Spinal cord (tissue), 10 donors: ENCODE data around the gene SRSF5. TPM values are rescaled to one million over a fixed set of nuclear protein-coding genes. Genes with fewer than 3 reads are reported as not detected.
A peak's percentile ranks its signal among the peaks of the same experiment; 100 is the strongest.

Experiments
- DNase-seq, 6 donors: peaks; one replicate each; pipeline versions ENCODE4 v3.0.0 to v3.0.0-alpha.2; 2013 to 2015; ENCODE audit warnings: low spot score in 6 of 6, low read depth in 4 of 6
- H3K27ac ChIP-seq: one replicate; pipeline ENCODE4 v1.5.1; 2013; ENCODE audit warnings: low read depth, low read length, control low read depth
- H3K27me3 ChIP-seq: one replicate; pipeline ENCODE4 v1.6.1; 2013; ENCODE audit warnings: low read length; ENCODE audit not compliant: control insufficient read depth, insufficient read depth
- H3K36me3 ChIP-seq: one replicate; pipeline ENCODE4 v1.6.1; 2013; ENCODE audit warnings: low read length; ENCODE audit not compliant: control insufficient read depth, insufficient read depth
- H3K4me1 ChIP-seq: one replicate; pipeline ENCODE4 v1.6.1; 2013; ENCODE audit warnings: low read length; ENCODE audit not compliant: control insufficient read depth, insufficient read depth
- H3K4me3 ChIP-seq: one replicate; pipeline ENCODE4 v1.5.1; 2013; ENCODE audit warnings: low read depth, low read length, control low read depth
- H3K9me3 ChIP-seq: one replicate; pipeline ENCODE4 v1.6.1; 2013; ENCODE audit warnings: low read length; ENCODE audit not compliant: control insufficient read depth, insufficient read depth
- WGBS: methylation state at CpG from one replicate; pipeline ENCODE4 v1.1.5; 2013; ENCODE audit warnings: missing lambda C conversion rate; ENCODE audit not compliant: insufficient coverage; 5-methylcytosine and 5-hydroxymethylcytosine counted together
- polyA plus RNA-seq, 2 donors: library from polyadenylated mRNA; unstranded; fragments of 120-200 nt; gene quantifications; one replicate each; pipeline ENCODE4 v1.2.1, GENCODE V29; 2013; ENCODE audit not compliant: insufficient read length in 2 of 2
- total RNA-seq, 2 donors: library from RNA; depleted of rRNA in 1 of 2; stranded (reverse); fragments of 120-200 nt in 1 of 2; fragments of >200 nt in 1 of 2; gene quantifications; one replicate each; pipeline versions ENCODE4 v1.2.3 to v1.2.4, GENCODE V29; 2013 to 2014
- donor health status: healthy.

Gene SRSF5
- total and polyA plus RNA-seq, 4 donors: 170 to 578 (median 443) TPM

- no peak overlapping the region for H3K4me3 ChIP-seq
- H3K9me3 ChIP-seq: no peaks in the 10 kb centered on the region
- DNase-seq: no peak
- 100% methylated on average over 1 of the region's 2 CpGs for WGBS
- no peaks in the 10 kb centered on the region for H3K4me1 ChIP-seq
- H3K27ac ChIP-seq: no peak overlapping the region
- H3K27me3 ChIP-seq: no peaks in the 10 kb centered on the region
- peaks cover 30% of the 10 kb centered on the region for H3K36me3 ChIP-seq
Measured at GRCh38 chr14:69779088-69779487, 12.1 kb downstream of the SRSF5 start.

GRCh38 chr14:69780092-69780491 is 13.2 kb downstream of the SRSF5 start:
- Histone ChIP-seq H3K27ac (no peak overlapping the region), H3K36me3 (peaks cover 31% of the 10 kb centered on the region), H3K4me1 (no peaks in the 10 kb centered on the region), H3K9me3 (no peaks in the 10 kb centered on the region), H3K27me3 (no peaks in the 10 kb centered on the region), H3K4me3 (no peak overlapping the region)
- DNase-seq: no peak
- no CpG with 5 or more reads among the region's 1 CpG for WGBS

- 86% methylated on average over 1 of the region's 3 CpGs for WGBS
- Histone ChIP-seq H3K4me1 (no peaks in the 10 kb centered on the region), H3K9me3 (no peaks in the 10 kb centered on the region), H3K4me3 (no peak overlapping the region), H3K36me3 (peaks cover 27% of the 10 kb centered on the region), H3K27me3 (no peaks in the 10 kb centered on the region), H3K27ac (no peak overlapping the region)
- DNase-seq: no peak
Measured at GRCh38 chr14:69780952-69781351, 14.0 kb downstream of the SRSF5 start.

- Histone ChIP-seq H3K4me3 (no peak overlapping the region), H3K27me3 (no peaks in the 10 kb centered on the region), H3K27ac (no peak overlapping the region), H3K4me1 (no peaks in the 10 kb centered on the region), H3K36me3 (peaks cover 13% of the 10 kb centered on the region), H3K9me3 (no peaks in the 10 kb centered on the region)
- no peak for DNase-seq
- 100% methylated on average over 1 of the region's 1 CpG for WGBS
Measured at GRCh38 chr14:69784942-69785341, 18.0 kb downstream of the SRSF5 start.

GRCh38 chr14:69786603-69787002 is 19.7 kb downstream of the SRSF5 start:
- peaks cover 13% of the 10 kb centered on the region for H3K36me3 ChIP-seq
- 100% methylated on average over 1 of the region's 3 CpGs for WGBS
- no peaks in the 10 kb centered on the region for H3K9me3 ChIP-seq
- no peaks in the 10 kb centered on the region for H3K27me3 ChIP-seq
- no peak overlapping the region for H3K4me3 ChIP-seq
- H3K27ac ChIP-seq: no peak overlapping the region
- H3K4me1 ChIP-seq: no peaks in the 10 kb centered on the region
- no peak for DNase-seq

- DNase-seq: no peak
- peaks cover 8% of the 10 kb centered on the region for H3K36me3 ChIP-seq
- H3K27me3 ChIP-seq: no peaks in the 10 kb centered on the region
- no peak overlapping the region for H3K4me3 ChIP-seq
- no peak overlapping the region for H3K27ac ChIP-seq
- H3K4me1 ChIP-seq: no peaks in the 10 kb centered on the region
- H3K9me3 ChIP-seq: no peaks in the 10 kb centered on the region
Measured at GRCh38 chr14:69789118-69789640, 22.2 kb downstream of the SRSF5 start.

- Histone ChIP-seq H3K36me3 (no peaks in the 10 kb centered on the region), H3K27ac (no peak overlapping the region), H3K4me3 (no peak overlapping the region), H3K4me1 (no peaks in the 10 kb centered on the region), H3K27me3 (no peaks in the 10 kb centered on the region), H3K9me3 (no peaks in the 10 kb centered on the region)
- WGBS: 92% methylated on average over 3 of the region's 7 CpGs
- DNase-seq: no peak
Measured at GRCh38 chr14:69792887-69793421, 26.0 kb downstream of the SRSF5 start.

GRCh38 chr14:69794791-69795190 is 27.8 kb downstream of the SRSF5 start:
- H3K27me3 ChIP-seq: no peaks in the 10 kb centered on the region
- H3K4me3 ChIP-seq: no peak overlapping the region
- H3K4me1 ChIP-seq: no peaks in the 10 kb centered on the region
- no peaks in the 10 kb centered on the region for H3K9me3 ChIP-seq
- no peaks in the 10 kb centered on the region for H3K36me3 ChIP-seq
- 75% methylated on average over 2 of the region's 3 CpGs for WGBS
- DNase-seq: no peak
- no peak overlapping the region for H3K27ac ChIP-seq

GRCh38 chr14:69795691-69796090 is 28.7 kb downstream of the SRSF5 start:
- Histone ChIP-seq H3K4me3 (no peak overlapping the region), H3K9me3 (no peaks in the 10 kb centered on the region), H3K27me3 (no peaks in the 10 kb centered on the region), H3K4me1 (no peaks in the 10 kb centered on the region), H3K27ac (no peak overlapping the region), H3K36me3 (no peaks in the 10 kb centered on the region)
- 92% methylated on average over 3 of the region's 4 CpGs for WGBS
- peak in 1 of 6 donors; percentile 51 for DNase-seq

GRCh38 chr14:69796797-69797500 is 30.0 kb downstream of the SRSF5 start, which contains the start of gene SLC10A1:
TSS of gene SLC10A1 (minus strand) at chr14:69797241. CDS start at chr14:69797155, 86 bp downstream.
- no peak within 1 kb of the TSS for H3K27ac ChIP-seq
- no peaks in the 10 kb centered on the region for H3K36me3 ChIP-seq
- no peaks in the 10 kb centered on the region for H3K9me3 ChIP-seq
- H3K27me3 ChIP-seq: no peaks in the 10 kb centered on the region
- no peak within 1 kb of the TSS for H3K4me3 ChIP-seq
- 90% methylated on average over 9 of the region's 11 CpGs for WGBS
- H3K4me1 ChIP-seq: no peaks in the 10 kb centered on the region
- DNase-seq: no peak
